Subcutaneous adipose tissue (tissue), 4 donors: ENCODE measurements around the gene CDR2. TPM values are rescaled to one million over a fixed set of nuclear protein-coding genes. Genes with fewer than 3 reads are reported as not detected.

Source experiments
- total RNA-seq, 4 donors: library from RNA; depleted of rRNA; stranded (reverse); fragments of >200 nt; gene quantifications; one replicate each; pipeline ENCODE4 v1.1.0, GENCODE V29; 2016
- TF ChIP-seq, protein P1 (sequence below): fragments of 450-650 bp; IDR thresholded peaks from one replicate; pipeline ENCODE4 v1.5.1; 2016; ENCODE audit warnings: low read depth, mild to moderate bottlenecking, control low read depth, antibody characterized with exemption, moderate library complexity

Gene CDR2
- total RNA-seq, 4 donors from 2014 or later, result 15.0 to 28.2 (median 16.0) TPM

DNA sequence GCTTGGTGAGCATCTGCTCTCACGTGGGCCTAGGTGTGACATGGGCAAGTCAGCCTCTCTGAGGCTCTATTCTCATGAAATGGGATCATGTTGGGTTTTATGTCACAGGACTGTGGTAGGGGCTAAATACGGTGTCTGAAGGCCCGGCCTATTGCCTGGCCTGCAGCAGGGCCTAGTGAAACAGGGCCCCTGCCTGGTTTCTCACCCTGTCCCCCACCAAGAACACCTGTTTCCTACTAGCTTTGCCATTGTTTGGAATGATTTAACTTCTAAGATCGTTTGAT, 48.1 kb downstream of the CDR2 start:
- TF ChIP-seq, protein P1, sequence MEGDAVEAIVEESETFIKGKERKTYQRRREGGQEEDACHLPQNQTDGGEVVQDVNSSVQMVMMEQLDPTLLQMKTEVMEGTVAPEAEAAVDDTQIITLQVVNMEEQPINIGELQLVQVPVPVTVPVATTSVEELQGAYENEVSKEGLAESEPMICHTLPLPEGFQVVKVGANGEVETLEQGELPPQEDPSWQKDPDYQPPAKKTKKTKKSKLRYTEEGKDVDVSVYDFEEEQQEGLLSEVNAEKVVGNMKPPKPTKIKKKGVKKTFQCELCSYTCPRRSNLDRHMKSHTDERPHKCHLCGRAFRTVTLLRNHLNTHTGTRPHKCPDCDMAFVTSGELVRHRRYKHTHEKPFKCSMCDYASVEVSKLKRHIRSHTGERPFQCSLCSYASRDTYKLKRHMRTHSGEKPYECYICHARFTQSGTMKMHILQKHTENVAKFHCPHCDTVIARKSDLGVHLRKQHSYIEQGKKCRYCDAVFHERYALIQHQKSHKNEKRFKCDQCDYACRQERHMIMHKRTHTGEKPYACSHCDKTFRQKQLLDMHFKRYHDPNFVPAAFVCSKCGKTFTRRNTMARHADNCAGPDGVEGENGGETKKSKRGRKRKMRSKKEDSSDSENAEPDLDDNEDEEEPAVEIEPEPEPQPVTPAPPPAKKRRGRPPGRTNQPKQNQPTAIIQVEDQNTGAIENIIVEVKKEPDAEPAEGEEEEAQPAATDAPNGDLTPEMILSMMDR, result no peak

DNA sequence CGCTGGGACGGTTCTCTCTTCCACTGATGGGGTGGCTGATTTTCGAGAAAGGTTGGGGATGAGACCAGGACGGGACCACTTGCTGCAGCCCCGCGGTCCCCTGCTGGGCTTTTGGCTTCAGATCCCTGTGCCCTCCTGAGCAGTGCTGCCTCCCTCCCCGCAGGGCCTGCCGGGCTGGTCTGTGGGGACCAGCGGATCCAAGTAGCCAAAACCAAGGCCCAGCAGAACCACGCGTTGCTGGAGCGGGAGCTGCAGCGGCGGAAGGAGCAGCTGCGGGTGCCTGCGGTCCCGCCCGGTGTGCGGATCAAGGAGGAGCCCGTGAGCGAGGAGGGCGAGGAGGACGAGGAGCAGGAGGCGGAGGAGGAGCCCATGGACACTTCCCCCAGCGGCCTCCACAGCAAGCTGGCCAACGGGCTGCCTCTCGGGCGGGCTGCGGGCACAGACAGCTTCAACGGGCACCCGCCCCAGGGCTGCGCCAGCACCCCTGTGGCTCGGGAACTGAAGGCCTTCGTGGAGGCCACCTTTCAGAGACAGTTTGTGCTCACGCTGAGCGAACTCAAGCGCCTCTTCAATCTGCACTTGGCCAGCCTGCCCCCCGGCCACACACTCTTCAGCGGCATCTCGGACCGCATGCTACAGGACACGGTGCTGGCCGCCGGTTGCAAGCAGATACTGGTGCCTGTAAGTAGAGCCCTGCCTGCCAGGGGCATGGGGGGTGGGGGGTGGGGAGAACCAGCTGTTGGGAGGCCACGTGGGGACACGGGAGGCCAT, 48.6 kb downstream of the CDR2 start:
- TF ChIP-seq, protein P1, result no peak

DNA sequence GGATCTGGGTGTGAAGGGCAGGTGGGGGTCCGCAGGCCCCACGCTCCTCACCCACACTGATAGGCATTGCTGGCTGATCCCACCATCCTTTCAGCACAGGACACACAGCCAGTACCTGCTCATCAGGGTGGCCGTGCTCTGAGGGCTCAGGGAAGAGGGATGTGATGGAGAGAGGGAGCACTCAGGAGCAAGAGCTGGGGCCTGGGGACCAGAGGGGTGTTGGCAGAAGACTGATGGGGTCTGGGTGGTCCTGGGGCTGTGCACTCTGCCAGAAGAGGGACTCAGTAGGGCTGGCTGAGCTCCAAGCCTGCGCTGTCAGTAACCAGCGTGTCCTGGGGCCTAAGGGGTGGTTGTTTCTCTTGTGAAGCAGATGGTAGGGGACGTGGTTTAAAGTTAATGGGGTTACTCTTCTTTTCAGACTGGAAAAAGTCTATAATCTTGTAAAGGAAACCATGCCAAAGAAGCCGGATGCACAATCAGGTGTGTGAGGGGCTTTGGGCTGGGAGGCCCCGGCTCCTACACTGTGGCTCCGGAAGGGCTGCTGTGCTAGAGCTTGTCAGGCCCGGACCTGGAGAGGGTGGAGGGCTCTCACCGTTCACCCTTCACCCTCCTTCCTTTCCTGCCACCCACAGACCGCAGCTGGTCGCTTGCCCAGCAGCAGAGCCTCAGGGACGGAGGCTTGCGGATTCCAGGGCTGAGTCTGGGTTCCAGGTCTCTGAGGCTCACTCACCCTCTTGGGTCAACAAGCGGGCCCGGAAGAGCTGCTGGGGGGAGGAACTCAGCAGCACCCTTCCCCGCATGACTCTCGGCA, 49.4 kb downstream of the CDR2 start:
- TF ChIP-seq, protein P1, result no peak

- TF ChIP-seq, protein P1, result no peak
These were observed 50.2 kb downstream of the CDR2 start for GRCh38 chr16:22323959-22324786.

DNA sequence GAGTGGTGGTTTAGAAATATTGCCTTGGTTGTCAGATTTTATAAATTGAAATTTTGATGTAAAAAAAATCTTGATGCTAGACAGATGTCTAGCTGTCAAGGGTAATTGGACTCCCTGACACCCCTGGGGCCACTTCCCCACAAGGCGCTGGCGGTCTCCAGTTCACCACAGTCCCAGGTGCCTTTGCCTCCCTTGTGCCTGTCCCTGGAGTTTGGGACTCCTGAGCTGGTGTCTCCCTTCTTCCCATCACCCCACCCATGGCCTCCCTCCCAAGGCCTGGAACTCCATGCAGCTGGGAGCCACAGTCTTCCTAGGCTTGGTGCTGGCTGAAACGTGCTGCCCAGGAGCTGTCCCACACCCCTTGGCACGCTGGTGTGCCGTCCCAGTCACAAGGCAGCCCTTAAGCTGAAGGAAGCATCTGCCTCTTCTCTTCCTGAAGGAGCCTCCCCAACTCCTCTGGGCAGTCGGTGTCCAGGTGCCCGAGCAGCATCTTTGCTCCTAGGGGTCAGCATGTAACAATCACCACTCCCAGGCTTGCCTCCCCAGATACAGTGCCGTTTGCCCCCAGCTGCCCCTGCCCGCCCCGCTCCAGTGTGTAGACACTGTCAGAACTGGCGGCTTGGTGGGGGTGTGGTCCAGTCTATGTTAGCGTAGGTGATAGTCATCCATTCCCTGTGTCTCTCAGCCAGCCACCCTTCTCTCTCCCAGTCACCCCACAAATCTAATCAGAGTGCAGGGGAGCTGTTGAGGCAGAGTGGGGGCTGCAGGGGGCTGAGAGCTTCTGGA, 51.1 kb downstream of the CDR2 start:
- TF ChIP-seq, protein P1, result no peak

DNA sequence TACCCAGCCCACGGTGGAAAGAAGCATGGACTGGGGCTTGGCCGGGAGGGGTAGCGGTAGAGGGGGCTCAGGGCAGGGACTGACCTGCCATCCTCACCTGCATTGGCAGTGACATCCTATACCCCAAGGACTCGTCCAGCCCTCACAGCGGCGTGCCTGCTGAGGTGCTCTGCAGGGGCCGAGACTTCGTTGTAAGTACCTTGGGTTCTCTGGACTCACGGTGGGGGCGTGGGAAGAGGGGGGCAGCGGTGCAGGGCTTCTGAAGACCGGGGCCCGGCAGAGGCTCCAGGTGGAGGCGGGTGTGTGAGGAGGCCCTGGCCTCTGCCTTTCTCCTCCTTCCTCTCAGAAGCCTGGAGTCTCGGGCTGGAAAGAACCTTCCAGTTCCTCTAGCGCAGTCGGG, 51.7 kb downstream of the CDR2 start:
- TF ChIP-seq, protein P1, result no peak
